GM23338 (cell line): ENCODE data around the gene ICAM1. TPM values are rescaled to one million over a fixed set of nuclear protein-coding genes. Genes with fewer than 3 reads are reported as not detected.

Experiments
- ATAC-seq: fragments of 200-7000 bp; cut with Tn5 transposase; 3 replicates; pipeline ENCODE4 v1.9.1; 2020
- DNase-seq: peaks from one replicate; pipeline ENCODE4 v3.0.0-alpha.2; 2015; ENCODE audit warnings: low spot score
- H2AFZ ChIP-seq: fragments of 200-600 bp; sonication (generic); 2 replicates; pipeline ENCODE4 v1.8.0; 2016; ENCODE audit warnings: antibody characterized with exemption, mild to moderate bottlenecking, moderate library complexity
- H3F3A ChIP-seq: fragments of 200-600 bp; sonication (generic); replicated peaks from 2 replicates; pipeline ENCODE4 v1.8.0; 2017; ENCODE audit warnings: antibody characterized with exemption, mixed run types, low read depth
- H3K27ac ChIP-seq: fragments of 200-600 bp; sonication (generic); 2 replicates; pipeline ENCODE4 v1.6.1; 2016; ENCODE audit warnings: low read depth
- H3K27me3 ChIP-seq: fragments of 200-600 bp; sonication (generic); 2 replicates; pipeline ENCODE4 v1.8.0; 2016; ENCODE audit warnings: mild to moderate bottlenecking, mixed run types, moderate library complexity; ENCODE audit not compliant: insufficient read depth
- H3K36me3 ChIP-seq: fragments of 200-600 bp; sonication (generic); 2 replicates; pipeline ENCODE4 v1.8.0; 2016; ENCODE audit warnings: mild to moderate bottlenecking; ENCODE audit not compliant: insufficient read depth
- H3K4me1 ChIP-seq: fragments of 200-600 bp; sonication (generic); 2 replicates; pipeline ENCODE4 v1.8.0; 2016; ENCODE audit warnings: mild to moderate bottlenecking, moderate library complexity; ENCODE audit not compliant: insufficient read depth
- H3K4me2 ChIP-seq: fragments of 200-600 bp; sonication (generic); 2 replicates; pipeline ENCODE4 v1.7.1; 2017; ENCODE audit warnings: mixed run types
- H3K4me3 ChIP-seq: fragments of 200-600 bp; sonication (generic); 2 replicates; pipeline ENCODE4 v1.6.1; 2016; ENCODE audit warnings: mixed run types
- H3K79me2 ChIP-seq: fragments of 200-600 bp; sonication (generic); replicated peaks from 2 replicates; pipeline ENCODE4 v1.8.0; 2017; ENCODE audit warnings: mild to moderate bottlenecking; ENCODE audit not compliant: insufficient read depth
- H3K9me2 ChIP-seq: fragments of 200-600 bp; sonication (generic); 2 replicates; pipeline ENCODE4 v1.8.0; 2017; ENCODE audit not compliant: insufficient read depth
- H4K20me1 ChIP-seq: fragments of 200-600 bp; sonication (generic); replicated peaks from 2 replicates; pipeline ENCODE4 v1.8.0; 2017; ENCODE audit warnings: mild to moderate bottlenecking; ENCODE audit not compliant: insufficient read depth
- H3K27ac Mint-ChIP-seq: 2 replicates; pipeline ENCODE4 v1.8.0; 2020; ENCODE audit warnings: inconsistent platforms, mild to moderate bottlenecking, moderate library complexity, mixed read lengths
- H3K27me3 Mint-ChIP-seq: 3 replicates; pipeline ENCODE4 v1.8.0; 2022; ENCODE audit warnings: low read depth, mild to moderate bottlenecking, moderate library complexity, mixed read lengths, inconsistent platforms; ENCODE audit not compliant: insufficient read depth, poor library complexity
- H3K36me3 Mint-ChIP-seq: 3 replicates; pipeline ENCODE4 v1.8.0; 2021; ENCODE audit warnings: low read depth, mild to moderate bottlenecking, inconsistent platforms, moderate library complexity, mixed read lengths
- H3K4me1 Mint-ChIP-seq: 3 replicates; pipeline ENCODE4 v1.8.0; 2020; ENCODE audit warnings: mild to moderate bottlenecking, inconsistent platforms, mixed read lengths
- H3K4me3 Mint-ChIP-seq: 3 replicates; pipeline ENCODE4 v1.8.0; 2021; ENCODE audit warnings: moderate library complexity, mild to moderate bottlenecking, inconsistent platforms, mixed read lengths
- H3K9me3 Mint-ChIP-seq: 3 replicates; pipeline ENCODE4 v1.8.0; 2020; ENCODE audit warnings: moderate library complexity, mild to moderate bottlenecking, inconsistent platforms, mixed read lengths
- CREB1 ChIP-seq: fragments of 250-450 bp; sonication (Bioruptor Pico); IDR thresholded peaks from 2 replicates; pipeline ENCODE4 v1.5.0; 2020; ENCODE audit warnings: low read depth, mild to moderate bottlenecking, moderate library complexity
- EZH2phosphoT487 ChIP-seq: fragments of 200-600 bp; sonication (generic); IDR thresholded peaks from one replicate; pipeline ENCODE4 v1.8.1; 2018; ENCODE audit warnings: antibody characterized with exemption; ENCODE audit not compliant: unreplicated experiment
- NANOG ChIP-seq: IDR thresholded peaks from 2 replicates; pipeline ENCODE4 v1.6.1; 2016; ENCODE audit warnings: antibody characterized with exemption, borderline replicate concordance
- POLR2AphosphoS5 ChIP-seq: IDR thresholded peaks from 2 replicates; pipeline ENCODE4 v1.6.1; 2016; ENCODE audit warnings: antibody characterized with exemption, low read depth
- STAT1 ChIP-seq: IDR thresholded peaks from one replicate; pipeline ENCODE4 v1.6.1; 2016; ENCODE audit warnings: antibody characterized with exemption; ENCODE audit not compliant: unreplicated experiment
- ZNF114 ChIP-seq: fragments of 250-450 bp; sonication (Bioruptor Pico); IDR thresholded peaks from 2 replicates; pipeline ENCODE4 v1.5.0; 2020; ENCODE audit warnings: mild to moderate bottlenecking, moderate library complexity
- ZNF331 ChIP-seq: fragments of 250-450 bp; sonication (Bioruptor Pico); IDR thresholded peaks from 2 replicates; pipeline ENCODE4 v1.5.0; 2020; ENCODE audit warnings: low read depth, mild to moderate bottlenecking, moderate library complexity
- polyA plus RNA-seq: library from polyadenylated mRNA; unstranded; fragments of >200 nt; fragmentation: Nextera tagmentation; extraction: Ambion mirVana; gene quantifications from 2 replicates; pipeline ENCODE4 v1.2.1, GENCODE V29; 2016
- total RNA-seq: library from RNA; depleted of rRNA; stranded (reverse); fragments of >200 nt; shearing (Covaris generic); gene quantifications from 2 replicates; pipeline ENCODE4 v1.2.3, GENCODE V29; 2014
- TF ChIP-seq, protein P1 (sequence below): fragments of 250-450 bp; sonication (Bioruptor Pico); IDR thresholded peaks from 2 replicates; pipeline ENCODE4 v1.5.0; 2020; ENCODE audit warnings: mild to moderate bottlenecking, moderate library complexity
- TF ChIP-seq, protein P2 (sequence below), 2 experiments: fragments of 200-600 bp in 1 of 2; sonication (generic) in 1 of 2; conservative IDR thresholded peaks; 2 replicates each; pipeline versions ENCODE4 v1.5.1 to v1.6.1; 2016 to 2017; ENCODE audit warnings: antibody characterized with exemption in 2 of 2, low read depth in 2 of 2, mild to moderate bottlenecking in 2 of 2, moderate library complexity in 1 of 2
- TF ChIP-seq, protein P3 (sequence below): IDR thresholded peaks from one replicate; pipeline ENCODE4 v1.6.1; 2018; ENCODE audit warnings: antibody characterized with exemption; ENCODE audit not compliant: unreplicated experiment
- TF ChIP-seq, protein P4 (sequence below): IDR thresholded peaks from 2 replicates; pipeline ENCODE4 v1.6.1; 2016; ENCODE audit warnings: antibody characterized with exemption

Gene ICAM1
- total and polyA plus RNA-seq, 2 experiments from 2014 or later = 1.6 to 3.5 TPM

DNA sequence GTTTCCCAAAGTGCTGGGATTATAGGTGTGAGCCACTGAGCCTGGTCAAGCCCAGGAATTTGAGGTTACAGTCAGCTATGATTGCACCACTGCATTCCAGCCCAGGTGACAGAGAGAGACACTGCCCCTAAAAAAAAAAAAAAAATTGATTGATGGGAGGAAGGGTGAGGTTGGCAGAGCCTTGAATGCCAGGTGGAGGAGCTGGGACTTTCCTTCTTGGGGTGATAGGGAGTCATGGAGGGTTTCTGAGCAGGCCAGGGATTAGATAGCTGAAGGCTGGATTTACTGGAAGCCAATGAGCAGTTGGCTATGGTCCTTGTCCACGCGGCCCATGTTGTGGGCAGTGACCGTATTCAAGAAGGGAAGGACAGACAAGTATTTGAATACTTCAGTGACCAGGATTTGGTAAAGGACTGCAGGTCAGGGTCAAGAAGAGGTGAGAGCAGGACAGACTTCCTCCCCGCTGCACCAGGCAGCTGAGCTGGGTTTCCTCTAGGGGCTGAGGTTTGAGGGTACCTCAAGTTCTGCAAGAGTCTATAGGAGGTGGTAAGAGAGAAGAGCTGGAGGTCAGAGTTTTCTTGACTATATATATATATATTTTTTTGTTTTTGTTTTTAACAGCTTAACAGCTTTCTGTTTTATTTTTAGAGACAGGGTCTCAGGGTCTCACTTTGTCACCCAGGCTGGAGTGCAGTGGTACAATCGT, 9.0 kb downstream of the ICAM1 start:
- no peaks in the 10 kb centered on the region for H3K9me2 ChIP-seq
- H3K79me2 ChIP-seq = no peaks in the 10 kb centered on the region
- H3K27me3 Mint-ChIP-seq = peaks cover 2% of the 10 kb centered on the region
- H3K4me3 Mint-ChIP-seq = no peak overlapping the region
- no peak overlapping the region for H2AFZ ChIP-seq
- peaks cover 6% of the 10 kb centered on the region; the same call in 1 of the 2 replicates for H4K20me1 ChIP-seq
- no peaks in the 10 kb centered on the region for H3K27me3 ChIP-seq
- 0 out of 3 replicates have a peak, but pooled peaks cover 4% of the 10 kb centered on the region for H3K4me1 Mint-ChIP-seq
- H3K36me3 ChIP-seq = no peaks in the 10 kb centered on the region
- peaks cover 7% of the 10 kb centered on the region; the same call in 2 of the 3 replicates for H3K36me3 Mint-ChIP-seq
- no peak overlapping the region for H3K27ac ChIP-seq
- no peak overlapping the region for H3K4me3 ChIP-seq
- ATAC-seq = no peak
- H3K27ac Mint-ChIP-seq = no peak overlapping the region
- DNase-seq = no peak
- H3F3A ChIP-seq = no peaks in the 10 kb centered on the region
- H3K9me3 Mint-ChIP-seq = no peaks in the 10 kb centered on the region
- H3K4me1 ChIP-seq = no peaks in the 10 kb centered on the region
- H3K4me2 ChIP-seq = no peak overlapping the region
- TF ChIP-seq, protein P1, sequence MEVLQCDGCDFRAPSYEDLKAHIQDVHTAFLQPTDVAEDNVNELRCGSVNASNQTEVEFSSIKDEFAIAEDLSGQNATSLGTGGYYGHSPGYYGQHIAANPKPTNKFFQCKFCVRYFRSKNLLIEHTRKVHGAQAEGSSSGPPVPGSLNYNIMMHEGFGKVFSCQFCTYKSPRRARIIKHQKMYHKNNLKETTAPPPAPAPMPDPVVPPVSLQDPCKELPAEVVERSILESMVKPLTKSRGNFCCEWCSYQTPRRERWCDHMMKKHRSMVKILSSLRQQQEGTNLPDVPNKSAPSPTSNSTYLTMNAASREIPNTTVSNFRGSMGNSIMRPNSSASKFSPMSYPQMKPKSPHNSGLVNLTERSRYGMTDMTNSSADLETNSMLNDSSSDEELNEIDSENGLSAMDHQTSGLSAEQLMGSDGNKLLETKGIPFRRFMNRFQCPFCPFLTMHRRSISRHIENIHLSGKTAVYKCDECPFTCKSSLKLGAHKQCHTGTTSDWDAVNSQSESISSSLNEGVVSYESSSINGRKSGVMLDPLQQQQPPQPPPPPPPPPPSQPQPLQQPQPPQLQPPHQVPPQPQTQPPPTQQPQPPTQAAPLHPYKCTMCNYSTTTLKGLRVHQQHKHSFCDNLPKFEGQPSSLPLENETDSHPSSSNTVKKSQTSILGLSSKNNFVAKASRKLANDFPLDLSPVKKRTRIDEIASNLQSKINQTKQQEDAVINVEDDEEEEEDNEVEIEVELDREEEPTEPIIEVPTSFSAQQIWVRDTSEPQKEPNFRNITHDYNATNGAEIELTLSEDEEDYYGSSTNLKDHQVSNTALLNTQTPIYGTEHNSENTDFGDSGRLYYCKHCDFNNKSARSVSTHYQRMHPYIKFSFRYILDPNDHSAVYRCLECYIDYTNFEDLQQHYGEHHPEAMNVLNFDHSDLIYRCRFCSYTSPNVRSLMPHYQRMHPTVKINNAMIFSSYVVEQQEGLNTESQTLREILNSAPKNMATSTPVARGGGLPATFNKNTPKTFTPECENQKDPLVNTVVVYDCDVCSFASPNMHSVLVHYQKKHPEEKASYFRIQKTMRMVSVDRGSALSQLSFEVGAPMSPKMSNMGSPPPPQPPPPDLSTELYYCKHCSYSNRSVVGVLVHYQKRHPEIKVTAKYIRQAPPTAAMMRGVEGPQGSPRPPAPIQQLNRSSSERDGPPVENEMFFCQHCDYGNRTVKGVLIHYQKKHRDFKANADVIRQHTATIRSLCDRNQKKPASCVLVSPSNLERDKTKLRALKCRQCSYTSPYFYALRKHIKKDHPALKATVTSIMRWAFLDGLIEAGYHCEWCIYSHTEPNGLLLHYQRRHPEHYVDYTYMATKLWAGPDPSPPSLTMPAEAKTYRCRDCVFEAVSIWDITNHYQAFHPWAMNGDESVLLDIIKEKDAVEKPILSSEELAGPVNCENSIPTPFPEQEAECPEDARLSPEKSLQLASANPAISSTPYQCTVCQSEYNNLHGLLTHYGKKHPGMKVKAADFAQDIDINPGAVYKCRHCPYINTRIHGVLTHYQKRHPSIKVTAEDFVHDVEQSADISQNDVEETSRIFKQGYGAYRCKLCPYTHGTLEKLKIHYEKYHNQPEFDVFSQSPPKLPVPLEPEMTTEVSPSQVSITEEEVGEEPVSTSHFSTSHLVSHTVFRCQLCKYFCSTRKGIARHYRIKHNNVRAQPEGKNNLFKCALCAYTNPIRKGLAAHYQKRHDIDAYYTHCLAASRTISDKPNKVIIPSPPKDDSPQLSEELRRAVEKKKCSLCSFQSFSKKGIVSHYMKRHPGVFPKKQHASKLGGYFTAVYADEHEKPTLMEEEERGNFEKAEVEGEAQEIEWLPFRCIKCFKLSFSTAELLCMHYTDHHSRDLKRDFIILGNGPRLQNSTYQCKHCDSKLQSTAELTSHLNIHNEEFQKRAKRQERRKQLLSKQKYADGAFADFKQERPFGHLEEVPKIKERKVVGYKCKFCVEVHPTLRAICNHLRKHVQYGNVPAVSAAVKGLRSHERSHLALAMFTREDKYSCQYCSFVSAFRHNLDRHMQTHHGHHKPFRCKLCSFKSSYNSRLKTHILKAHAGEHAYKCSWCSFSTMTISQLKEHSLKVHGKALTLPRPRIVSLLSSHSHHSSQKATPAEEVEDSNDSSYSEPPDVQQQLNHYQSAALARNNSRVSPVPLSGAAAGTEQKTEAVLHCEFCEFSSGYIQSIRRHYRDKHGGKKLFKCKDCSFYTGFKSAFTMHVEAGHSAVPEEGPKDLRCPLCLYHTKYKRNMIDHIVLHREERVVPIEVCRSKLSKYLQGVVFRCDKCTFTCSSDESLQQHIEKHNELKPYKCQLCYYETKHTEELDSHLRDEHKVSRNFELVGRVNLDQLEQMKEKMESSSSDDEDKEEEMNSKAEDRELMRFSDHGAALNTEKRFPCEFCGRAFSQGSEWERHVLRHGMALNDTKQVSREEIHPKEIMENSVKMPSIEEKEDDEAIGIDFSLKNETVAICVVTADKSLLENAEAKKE (CRISPR knock-in tag) = no peak
- TF ChIP-seq ZNF114 (CRISPR knock-in tag) = no peak
- TF ChIP-seq, protein P2, sequence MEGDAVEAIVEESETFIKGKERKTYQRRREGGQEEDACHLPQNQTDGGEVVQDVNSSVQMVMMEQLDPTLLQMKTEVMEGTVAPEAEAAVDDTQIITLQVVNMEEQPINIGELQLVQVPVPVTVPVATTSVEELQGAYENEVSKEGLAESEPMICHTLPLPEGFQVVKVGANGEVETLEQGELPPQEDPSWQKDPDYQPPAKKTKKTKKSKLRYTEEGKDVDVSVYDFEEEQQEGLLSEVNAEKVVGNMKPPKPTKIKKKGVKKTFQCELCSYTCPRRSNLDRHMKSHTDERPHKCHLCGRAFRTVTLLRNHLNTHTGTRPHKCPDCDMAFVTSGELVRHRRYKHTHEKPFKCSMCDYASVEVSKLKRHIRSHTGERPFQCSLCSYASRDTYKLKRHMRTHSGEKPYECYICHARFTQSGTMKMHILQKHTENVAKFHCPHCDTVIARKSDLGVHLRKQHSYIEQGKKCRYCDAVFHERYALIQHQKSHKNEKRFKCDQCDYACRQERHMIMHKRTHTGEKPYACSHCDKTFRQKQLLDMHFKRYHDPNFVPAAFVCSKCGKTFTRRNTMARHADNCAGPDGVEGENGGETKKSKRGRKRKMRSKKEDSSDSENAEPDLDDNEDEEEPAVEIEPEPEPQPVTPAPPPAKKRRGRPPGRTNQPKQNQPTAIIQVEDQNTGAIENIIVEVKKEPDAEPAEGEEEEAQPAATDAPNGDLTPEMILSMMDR (conservative IDR thresholded peaks at IDR 0.05; ENCODE audit: low read depth in 2 of 2) = no peak
- TF ChIP-seq, protein P3, sequence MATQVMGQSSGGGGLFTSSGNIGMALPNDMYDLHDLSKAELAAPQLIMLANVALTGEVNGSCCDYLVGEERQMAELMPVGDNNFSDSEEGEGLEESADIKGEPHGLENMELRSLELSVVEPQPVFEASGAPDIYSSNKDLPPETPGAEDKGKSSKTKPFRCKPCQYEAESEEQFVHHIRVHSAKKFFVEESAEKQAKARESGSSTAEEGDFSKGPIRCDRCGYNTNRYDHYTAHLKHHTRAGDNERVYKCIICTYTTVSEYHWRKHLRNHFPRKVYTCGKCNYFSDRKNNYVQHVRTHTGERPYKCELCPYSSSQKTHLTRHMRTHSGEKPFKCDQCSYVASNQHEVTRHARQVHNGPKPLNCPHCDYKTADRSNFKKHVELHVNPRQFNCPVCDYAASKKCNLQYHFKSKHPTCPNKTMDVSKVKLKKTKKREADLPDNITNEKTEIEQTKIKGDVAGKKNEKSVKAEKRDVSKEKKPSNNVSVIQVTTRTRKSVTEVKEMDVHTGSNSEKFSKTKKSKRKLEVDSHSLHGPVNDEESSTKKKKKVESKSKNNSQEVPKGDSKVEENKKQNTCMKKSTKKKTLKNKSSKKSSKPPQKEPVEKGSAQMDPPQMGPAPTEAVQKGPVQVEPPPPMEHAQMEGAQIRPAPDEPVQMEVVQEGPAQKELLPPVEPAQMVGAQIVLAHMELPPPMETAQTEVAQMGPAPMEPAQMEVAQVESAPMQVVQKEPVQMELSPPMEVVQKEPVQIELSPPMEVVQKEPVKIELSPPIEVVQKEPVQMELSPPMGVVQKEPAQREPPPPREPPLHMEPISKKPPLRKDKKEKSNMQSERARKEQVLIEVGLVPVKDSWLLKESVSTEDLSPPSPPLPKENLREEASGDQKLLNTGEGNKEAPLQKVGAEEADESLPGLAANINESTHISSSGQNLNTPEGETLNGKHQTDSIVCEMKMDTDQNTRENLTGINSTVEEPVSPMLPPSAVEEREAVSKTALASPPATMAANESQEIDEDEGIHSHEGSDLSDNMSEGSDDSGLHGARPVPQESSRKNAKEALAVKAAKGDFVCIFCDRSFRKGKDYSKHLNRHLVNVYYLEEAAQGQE = no peak
- no peak for TF ChIP-seq STAT1
- no peak for TF ChIP-seq CREB1 (CRISPR knock-in tag)
- no peak for TF ChIP-seq NANOG
- no peak for TF ChIP-seq EZH2phosphoT487
- TF ChIP-seq, protein P4, sequence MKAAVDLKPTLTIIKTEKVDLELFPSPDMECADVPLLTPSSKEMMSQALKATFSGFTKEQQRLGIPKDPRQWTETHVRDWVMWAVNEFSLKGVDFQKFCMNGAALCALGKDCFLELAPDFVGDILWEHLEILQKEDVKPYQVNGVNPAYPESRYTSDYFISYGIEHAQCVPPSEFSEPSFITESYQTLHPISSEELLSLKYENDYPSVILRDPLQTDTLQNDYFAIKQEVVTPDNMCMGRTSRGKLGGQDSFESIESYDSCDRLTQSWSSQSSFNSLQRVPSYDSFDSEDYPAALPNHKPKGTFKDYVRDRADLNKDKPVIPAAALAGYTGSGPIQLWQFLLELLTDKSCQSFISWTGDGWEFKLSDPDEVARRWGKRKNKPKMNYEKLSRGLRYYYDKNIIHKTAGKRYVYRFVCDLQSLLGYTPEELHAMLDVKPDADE = no peak
- TF ChIP-seq POLR2AphosphoS5 = no peak
- no peak for TF ChIP-seq ZNF331 (CRISPR knock-in tag)
